Measurements from ENCODE around the gene PPM1L. TPM values are rescaled to one million over a fixed set of nuclear protein-coding genes. Genes with fewer than 3 reads are reported as not detected.
A peak's percentile ranks its signal among the peaks of the same experiment; 100 is the strongest.

Gene PPM1L
- total and polyA plus RNA-seq, 2 of the 13 experiments (the other 11 are each of a cell fraction or from before 2014, with no cell fraction given) = 0.22 to 1.4 TPM

GRCh38 chr3:160935413-160936095 is 179.5 kb downstream of the PPM1L start (continued):
- TF ChIP-seq FOXJ3 (CRISPR knock-in tag; IDR thresholded peaks at IDR 0.05; ENCODE audit: borderline replicate concordance) (peak; percentile 39; the same call in 1 of the 2 replicates), ZNF768 (CRISPR knock-in tag; IDR thresholded peaks at IDR 0.05) (peak; percentile 68; the same call in 1 of the 2 replicates), BCL6 (CRISPR knock-in tag; IDR thresholded peaks at IDR 0.05) (peak; percentile 42; the same call in 1 of the 2 replicates), ZNF550 (CRISPR knock-in tag; IDR thresholded peaks at IDR 0.05; ENCODE audit: borderline replicate concordance) (no peak), ZNF501 (CRISPR knock-in tag; IDR thresholded peaks at IDR 0.05) (no peak), CERS6 (CRISPR knock-in tag; IDR thresholded peaks at IDR 0.05) (no peak), MZF1 (CRISPR knock-in tag; IDR thresholded peaks at IDR 0.05; ENCODE audit: borderline replicate concordance) (no peak), ZSCAN21 (CRISPR knock-in tag; IDR thresholded peaks at IDR 0.05; ENCODE audit: borderline replicate concordance) (no peak), ZNF331 (CRISPR knock-in tag; IDR thresholded peaks at IDR 0.05) (peak; percentile 74; the same call in 1 of the 2 replicates), ELF3 (CRISPR knock-in tag; IDR thresholded peaks at IDR 0.05) (0 out of 2 replicates have a peak, but pooled peaks have one; percentile 29), GPN1 (CRISPR knock-in tag; IDR thresholded peaks at IDR 0.05; ENCODE audit: borderline replicate concordance) (no peak), ZNF556 (CRISPR knock-in tag; IDR thresholded peaks at IDR 0.05; ENCODE audit: borderline replicate concordance) (no peak), JDP2 (CRISPR knock-in tag; IDR thresholded peaks at IDR 0.05; ENCODE audit: borderline replicate concordance) (no peak), ZNF280B (CRISPR knock-in tag; IDR thresholded peaks at IDR 0.05; ENCODE audit: borderline replicate concordance) (no peak), ZBTB10 (CRISPR knock-in tag; IDR thresholded peaks at IDR 0.05; ENCODE audit: borderline replicate concordance) (no peak), ZNF816 (CRISPR knock-in tag; IDR thresholded peaks at IDR 0.05; ENCODE audit: borderline replicate concordance) (no peak), KLF16 (CRISPR knock-in tag; IDR thresholded peaks at IDR 0.05) (0 out of 4 replicates have a peak, but pooled peaks of 1 of the 2 experiments have one; percentile 42), HDAC2 (CRISPR knock-in tag; IDR thresholded peaks at IDR 0.05) (0 out of 2 replicates have a peak, but pooled peaks have one; percentile 18), ZMYM4 (CRISPR knock-in tag; IDR thresholded peaks at IDR 0.05) (peak; percentile 66), ATF5 (CRISPR knock-in tag; IDR thresholded peaks at IDR 0.05; ENCODE audit: low read depth) (no peak), ARNT (IDR thresholded peaks at IDR 0.05) (no peak), PCBP2 (optimal IDR thresholded peaks at IDR 0.05; ENCODE audit: low read depth, low read length, poor library complexity, severe bottlenecking) (no peak), SMAD3 (CRISPR knock-in tag; IDR thresholded peaks at IDR 0.05) (peak; percentile 25; the same call in 1 of the 2 replicates)

Measured in HepG2 (cell line).